HCT116 (cell line): ENCODE results near the gene C2CD3. TPM values are rescaled to one million over a fixed set of nuclear protein-coding genes. Genes with fewer than 3 reads are reported as not detected.

ENCODE experiments used
- ATAC-seq: fragments of 200-7000 bp; cut with Tn5 transposase; 2 replicates; pipeline ENCODE4 v1.9.1; 2020; ENCODE audit warnings: mild to moderate bottlenecking, moderate library complexity
- BruUV-seq: library from RNA; stranded (reverse); fragments of 400-500 nt; replicated peaks from 2 replicates; lab custom pipeline; 2021; lab: Mats Ljungman, UMichigan
- CTCF ChIA-PET: fragments of 300-600 bp; sonication (Branson Sonifier 250); formaldehyde crosslinking; loops from one replicate; lab custom pipeline; 2021; ENCODE audit warnings: antibody characterized with exemption; lab: Charles Lee
- POLR2A ChIA-PET: fragments of 300-600, 350-600 bp; sonication (Branson Sonifier 250); formaldehyde crosslinking; loops from one replicate; lab custom pipeline; 2021; ENCODE audit warnings: antibody characterized with exemption; lab: Charles Lee
- RAD21 ChIA-PET, 2 experiments: fragments of 300-600 bp; sonication (Branson Sonifier 250); formaldehyde crosslinking; loops; one replicate each; lab custom pipeline; 2023; ENCODE audit warnings: low total read pairs in 2 of 2; ENCODE audit not compliant: uncharacterized antibody in 2 of 2, unreplicated experiment in 2 of 2, low non-redundant PET in 1 of 2; lab: Charles Lee
- DNase-seq: peaks from one replicate; pipeline ENCODE4 v3.0.0-alpha.2; 2010; ENCODE audit warnings: low read depth, low spot score
- H2AFZ ChIP-seq: fragments of 200-600 bp; shearing (Covaris generic), sonication (generic); 2 replicates; pipeline ENCODE4 v1.6.1; 2017; ENCODE audit warnings: low read depth, mixed run types, mixed read lengths, antibody characterized with exemption, low read length; ENCODE audit not compliant: poor library complexity, severe bottlenecking
- H3K27ac ChIP-seq: 2 replicates; pipeline ENCODE4 v1.5.1; 2012; ENCODE audit warnings: low read depth, low read length
- H3K27me3 ChIP-seq: fragments of 200-600 bp; sonication (generic); 2 replicates; pipeline ENCODE4 v1.6.1; 2016; ENCODE audit warnings: mixed run types, low read length, mixed read lengths; ENCODE audit not compliant: insufficient read depth
- H3K36me3 ChIP-seq, 2 experiments: fragments of 200-500 bp in 1 of 2; fragments of 200-600 bp in 1 of 2; sonication (Bioruptor generic) in 1 of 2; sonication (generic) in 1 of 2; 2 replicates each; pipeline versions ENCODE4 v1.5.1 to v1.6.1; 2014 to 2016; ENCODE audit warnings: low read length in 2 of 2, inconsistent platforms in 1 of 2, mixed read lengths in 1 of 2, mixed run types in 1 of 2; ENCODE audit not compliant: insufficient read depth in 2 of 2, control insufficient read depth in 1 of 2
- H3K4me1 ChIP-seq, 2 experiments: fragments of 200-600 bp in 1 of 2; sonication (generic) in 1 of 2; 2 replicates each; pipeline versions ENCODE4 v1.5.1 to v1.6.1; 2012 to 2017; ENCODE audit warnings: low read length in 2 of 2, inconsistent platforms in 1 of 2, mild to moderate bottlenecking in 1 of 2, mixed read lengths in 1 of 2, mixed run types in 1 of 2, moderate library complexity in 1 of 2; ENCODE audit not compliant: insufficient read depth in 2 of 2, control insufficient read depth in 1 of 2
- H3K4me2 ChIP-seq: fragments of 200-600 bp; sonication (generic); 2 replicates; pipeline ENCODE4 v1.6.1; 2017; ENCODE audit warnings: mixed run types, low read length, mixed read lengths
- H3K4me3 ChIP-seq, 2 experiments: fragments of 200-600 bp in 1 of 2; sonication (generic) in 1 of 2; replicated peaks in 1 of 2; 2 replicates each; pipeline ENCODE4 v1.5.1; 2011 to 2016; ENCODE audit warnings: low read length in 2 of 2, control low read depth in 1 of 2, low read depth in 1 of 2, mild to moderate bottlenecking in 1 of 2, mixed read lengths in 1 of 2, mixed run types in 1 of 2
- H3K79me2 ChIP-seq: fragments of 200-600 bp; sonication (generic); 2 replicates; pipeline ENCODE4 v1.6.1; 2017; ENCODE audit warnings: mild to moderate bottlenecking, mixed run types, low read length, moderate library complexity, mixed read lengths; ENCODE audit not compliant: insufficient read depth
- H3K9ac ChIP-seq: fragments of 200-600 bp; sonication (generic); 2 replicates; pipeline ENCODE4 v1.6.1; 2016; ENCODE audit warnings: low read length, mixed read lengths
- H3K9me2 ChIP-seq: fragments of 200-600 bp; sonication (generic), shearing (Covaris generic); 2 replicates; pipeline ENCODE4 v1.6.1; 2017; ENCODE audit warnings: mixed run types, mild to moderate bottlenecking, moderate library complexity; ENCODE audit not compliant: insufficient read depth
- H3K9me3 ChIP-seq, 2 experiments: fragments of 200-500 bp in 1 of 2; fragments of 200-600 bp in 1 of 2; sonication (Bioruptor generic) in 1 of 2; sonication (generic) in 1 of 2; 2 replicates each; pipeline ENCODE4 v1.6.1; 2014 to 2017; ENCODE audit warnings: low read length in 2 of 2, mixed read lengths in 2 of 2, inconsistent platforms in 1 of 2, low read depth in 1 of 2, mild to moderate bottlenecking in 1 of 2, mixed run types in 1 of 2, moderate library complexity in 1 of 2; ENCODE audit not compliant: control insufficient read depth in 1 of 2, insufficient read depth in 1 of 2
- H4K20me1 ChIP-seq: fragments of 200-600 bp; sonication (generic), shearing (Covaris generic); 2 replicates; pipeline ENCODE4 v1.6.1; 2017; ENCODE audit warnings: mixed run types, mild to moderate bottlenecking, moderate library complexity; ENCODE audit not compliant: insufficient read depth
- EGR1 ChIP-seq: IDR thresholded peaks from 2 replicates; pipeline ENCODE4 v1.6.1; 2012; ENCODE audit warnings: low read depth
- POLR2A ChIP-seq: IDR thresholded peaks from 2 replicates; pipeline ENCODE4 v1.7.0; 2011; ENCODE audit warnings: borderline replicate concordance; ENCODE audit not compliant: insufficient read depth, insufficient read length; ENCODE audit errors: extremely low read depth
- POLR2AphosphoS5 ChIP-seq: IDR thresholded peaks from 2 replicates; pipeline ENCODE4 v1.6.1; 2011; ENCODE audit warnings: mild to moderate bottlenecking, low read depth, low read length, moderate library complexity
- RAD21 ChIP-seq: IDR thresholded peaks from 2 replicates; pipeline ENCODE4 v1.6.1; 2012; ENCODE audit warnings: low read depth, mild to moderate bottlenecking
- TCF7L2 ChIP-seq: IDR thresholded peaks from 2 replicates; pipeline ENCODE4 v1.7.0; 2011; ENCODE audit warnings: borderline replicate concordance, inconsistent platforms; ENCODE audit not compliant: insufficient read depth, insufficient read length; ENCODE audit errors: extremely low read depth
- ZBTB33 ChIP-seq: IDR thresholded peaks from 2 replicates; pipeline ENCODE4 v1.6.1; 2011; ENCODE audit warnings: mild to moderate bottlenecking, low read length, moderate library complexity; ENCODE audit not compliant: insufficient replicate concordance; ENCODE audit errors: extremely low read depth
- intact Hi-C: fragments of 100-400 bp; cut with micrococcal nuclease; formaldehyde crosslinking; loops from 2 replicates; pipeline ENCODE4 v1.10.0; 2022
- total RNA-seq: library from RNA; stranded (reverse); gene quantifications from one replicate; pipeline ENCODE4 v1.2.1, GENCODE V29; 2021; ENCODE audit not compliant: unreplicated experiment
- TF ChIP-seq, protein P1 (sequence below): IDR thresholded peaks from 2 replicates; pipeline ENCODE4 v1.6.1; 2012; ENCODE audit warnings: low read depth

Gene C2CD3
- total RNA-seq, 1 experiment from 2014 or later = 30.6 TPM

DNA sequence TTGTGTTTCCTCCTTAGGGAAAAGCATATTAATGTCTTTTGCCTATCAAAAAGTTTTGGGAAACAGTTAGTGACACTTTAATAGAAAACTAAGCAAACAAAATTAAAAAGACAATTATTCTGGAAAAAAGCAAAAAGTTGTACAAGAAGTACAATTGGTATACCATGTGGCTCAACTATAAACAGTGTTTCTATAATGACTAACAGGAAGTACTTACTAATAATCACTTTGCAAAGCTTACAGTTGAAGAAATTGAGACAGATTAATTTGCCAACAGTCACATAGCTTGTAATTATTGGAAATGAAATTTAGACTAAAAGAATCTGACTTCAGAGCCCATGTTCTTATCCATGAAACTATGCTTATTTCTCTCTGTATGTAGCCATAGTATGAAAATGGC lies 25.0 kb upstream of the C2CD3 start:
- Histone ChIP-seq H2AFZ (no peak overlapping the region), H3K9ac (no peak overlapping the region), H3K79me2 (peaks cover 78% of the 10 kb centered on the region), H3K36me3 (no peaks in the 10 kb centered on the region), H3K9me3 (no peaks in the 10 kb centered on the region), H3K9me2 (no peaks in the 10 kb centered on the region), H3K27me3 (no peaks in the 10 kb centered on the region), H3K27ac (no peak overlapping the region), H4K20me1 (no peaks in the 10 kb centered on the region), H3K4me3 (no peak overlapping the region), H3K4me1 (peaks cover 0 to 9% of the 10 kb centered on the region in 2 experiments; a peak in 1 of 4 replicates), H3K4me2 (no peak overlapping the region)
- ATAC-seq (no peak), DNase-seq (no peak)
- TF ChIP-seq ZBTB33 = no peak
- TF ChIP-seq TCF7L2 = no peak
- TF ChIP-seq RAD21 = no peak
- no peak for TF ChIP-seq POLR2A
- POLR2A ChIA-PET = no interaction called here
- RAD21 ChIA-PET = no interaction called here
- CTCF ChIA-PET = interaction anchor here (1.0 kb wide), 1 partner anchor 13 kb away, joined by 3 read pairs; no protein-coding TSS in a partner anchor
- intact Hi-C loops = no loop called here
- no TSS peak for BruUV-seq

GRCh38 chr11:74185695-74186094 lies 14.9 kb upstream of the C2CD3 start:
- ChIA-PET CTCF (no interaction called here), POLR2A (no interaction called here)
- no peaks in the 10 kb centered on the region for H3K9me3 ChIP-seq
- H3K4me2 ChIP-seq = no peak overlapping the region
- H3K36me3 ChIP-seq = no peaks in the 10 kb centered on the region
- no peaks in the 10 kb centered on the region for H3K27me3 ChIP-seq
- H3K27ac ChIP-seq = no peak overlapping the region
- ATAC-seq = no peak
- TF ChIP-seq POLR2AphosphoS5 (no peak), RAD21 (no peak), EGR1 (no peak)
- TF ChIP-seq, protein P1, sequence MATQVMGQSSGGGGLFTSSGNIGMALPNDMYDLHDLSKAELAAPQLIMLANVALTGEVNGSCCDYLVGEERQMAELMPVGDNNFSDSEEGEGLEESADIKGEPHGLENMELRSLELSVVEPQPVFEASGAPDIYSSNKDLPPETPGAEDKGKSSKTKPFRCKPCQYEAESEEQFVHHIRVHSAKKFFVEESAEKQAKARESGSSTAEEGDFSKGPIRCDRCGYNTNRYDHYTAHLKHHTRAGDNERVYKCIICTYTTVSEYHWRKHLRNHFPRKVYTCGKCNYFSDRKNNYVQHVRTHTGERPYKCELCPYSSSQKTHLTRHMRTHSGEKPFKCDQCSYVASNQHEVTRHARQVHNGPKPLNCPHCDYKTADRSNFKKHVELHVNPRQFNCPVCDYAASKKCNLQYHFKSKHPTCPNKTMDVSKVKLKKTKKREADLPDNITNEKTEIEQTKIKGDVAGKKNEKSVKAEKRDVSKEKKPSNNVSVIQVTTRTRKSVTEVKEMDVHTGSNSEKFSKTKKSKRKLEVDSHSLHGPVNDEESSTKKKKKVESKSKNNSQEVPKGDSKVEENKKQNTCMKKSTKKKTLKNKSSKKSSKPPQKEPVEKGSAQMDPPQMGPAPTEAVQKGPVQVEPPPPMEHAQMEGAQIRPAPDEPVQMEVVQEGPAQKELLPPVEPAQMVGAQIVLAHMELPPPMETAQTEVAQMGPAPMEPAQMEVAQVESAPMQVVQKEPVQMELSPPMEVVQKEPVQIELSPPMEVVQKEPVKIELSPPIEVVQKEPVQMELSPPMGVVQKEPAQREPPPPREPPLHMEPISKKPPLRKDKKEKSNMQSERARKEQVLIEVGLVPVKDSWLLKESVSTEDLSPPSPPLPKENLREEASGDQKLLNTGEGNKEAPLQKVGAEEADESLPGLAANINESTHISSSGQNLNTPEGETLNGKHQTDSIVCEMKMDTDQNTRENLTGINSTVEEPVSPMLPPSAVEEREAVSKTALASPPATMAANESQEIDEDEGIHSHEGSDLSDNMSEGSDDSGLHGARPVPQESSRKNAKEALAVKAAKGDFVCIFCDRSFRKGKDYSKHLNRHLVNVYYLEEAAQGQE = no peak
- TF ChIP-seq, all 23 proteins: peak for 0
- Histone ChIP-seq H3K9me2 (no peaks in the 10 kb centered on the region), H3K9ac (no peak overlapping the region), H3K4me1 (peaks cover 2 to 19% of the 10 kb centered on the region in 2 experiments; a peak in 2 of 4 replicates), H3K79me2 (peaks cover 90% of the 10 kb centered on the region), H4K20me1 (peaks cover 18% of the 10 kb centered on the region; the same call in 1 of the 2 replicates), H2AFZ (no peak overlapping the region), H3K4me3 (no peak overlapping the region)
- intact Hi-C loops = no loop called here
- no TSS peak for BruUV-seq
- no peak for DNase-seq
- RAD21 ChIA-PET = no interaction called here
